ENCODE measurements around the gene PARD3B.

PARD3B gene

GRCh38 chr2:204972606-204973336 is 427.5 kb downstream of the PARD3B start:
- no peak for DNase-seq

- DNase-seq = no peak
Observed at GRCh38 chr2:204973616-204974015, 428.3 kb downstream of the PARD3B start.

DNA sequence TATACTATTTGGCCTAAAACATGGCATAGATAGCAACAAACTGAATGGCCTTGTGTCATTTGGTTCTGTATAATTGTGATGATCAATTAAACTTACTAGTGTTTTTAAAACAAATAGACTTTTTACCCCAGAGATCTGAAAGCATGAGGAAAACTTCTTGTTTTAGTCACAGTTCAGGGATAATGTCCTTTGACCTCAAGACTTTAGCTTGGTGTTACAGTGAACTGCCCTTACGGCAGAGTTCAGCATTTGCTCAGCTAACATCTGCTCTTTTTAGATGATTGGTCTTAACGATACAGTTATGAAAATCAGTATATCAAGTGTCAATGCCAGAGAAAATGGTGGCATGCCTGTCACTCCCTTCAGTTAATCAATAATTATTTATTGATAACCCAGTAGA is 429.2 kb downstream of the PARD3B start:
- DNase-seq = no peak

DNA sequence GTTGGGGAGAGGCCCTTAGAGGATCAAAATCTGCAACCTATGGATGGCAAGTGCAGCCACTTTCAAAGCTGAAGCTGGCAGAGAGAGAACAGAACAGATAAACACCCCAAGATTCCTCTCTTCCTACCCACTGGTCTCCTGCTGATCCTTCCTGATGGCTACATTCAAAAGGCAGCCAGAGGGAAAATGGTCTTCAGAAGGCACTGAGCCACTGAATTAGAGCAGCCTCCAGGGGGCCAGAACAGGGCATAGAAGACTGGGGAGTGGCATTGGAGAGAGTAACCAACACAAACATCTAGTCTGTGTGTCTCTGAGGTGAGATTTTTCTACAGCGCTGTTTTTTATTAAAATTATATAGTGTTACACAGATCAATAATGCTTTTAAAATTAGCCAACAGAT is 432.6 kb downstream of the PARD3B start:
- no peak for DNase-seq

DNA sequence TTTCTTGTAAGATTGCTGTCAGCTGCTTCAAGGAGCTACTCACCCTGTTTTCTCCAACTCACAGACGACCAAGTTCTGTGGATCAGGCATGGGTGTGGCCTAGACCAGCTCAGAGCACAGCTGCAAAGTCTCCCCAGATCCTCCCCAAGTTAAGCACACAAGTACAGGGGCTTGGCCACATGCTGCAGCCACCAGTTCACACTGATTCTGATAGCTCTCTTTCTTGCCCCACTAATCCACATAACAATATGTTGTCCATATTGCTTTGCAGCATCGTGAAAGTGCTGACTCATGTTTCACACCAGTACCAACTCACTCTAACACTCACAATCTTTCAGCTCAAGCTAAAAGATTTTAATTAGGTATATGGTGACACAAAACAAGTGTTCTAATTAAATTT is 437.0 kb downstream of the PARD3B start:
- no peak for DNase-seq

DNA sequence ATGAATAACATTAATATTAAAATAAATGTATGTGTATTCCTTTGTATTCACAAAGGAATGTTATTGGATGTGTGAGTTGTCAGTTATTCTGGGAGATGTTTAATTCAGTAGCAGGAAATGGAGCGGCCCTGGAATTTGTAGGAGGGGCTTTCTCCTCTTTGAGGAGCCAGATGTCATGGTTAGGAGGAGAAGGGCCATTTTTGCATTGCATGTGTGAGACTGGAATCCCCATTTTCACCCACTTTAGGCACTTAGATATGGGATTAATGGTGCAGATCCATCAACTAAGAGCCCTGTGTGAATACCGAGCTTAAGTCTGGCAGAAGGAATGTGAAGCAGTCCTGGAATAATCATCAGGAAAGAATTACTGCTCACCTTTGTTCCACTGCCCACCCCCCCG is 439.2 kb downstream of the PARD3B start:
- DNase-seq = no peak

GRCh38 chr2:204986641-204987040 is 441.4 kb downstream of the PARD3B start:
- DNase-seq = no peak

GRCh38 chr2:204988836-204989235 is 443.6 kb downstream of the PARD3B start:
- no peak for DNase-seq

- DNase-seq = no peak
Observed at GRCh38 chr2:204989877-204990276, 444.6 kb downstream of the PARD3B start.

DNA sequence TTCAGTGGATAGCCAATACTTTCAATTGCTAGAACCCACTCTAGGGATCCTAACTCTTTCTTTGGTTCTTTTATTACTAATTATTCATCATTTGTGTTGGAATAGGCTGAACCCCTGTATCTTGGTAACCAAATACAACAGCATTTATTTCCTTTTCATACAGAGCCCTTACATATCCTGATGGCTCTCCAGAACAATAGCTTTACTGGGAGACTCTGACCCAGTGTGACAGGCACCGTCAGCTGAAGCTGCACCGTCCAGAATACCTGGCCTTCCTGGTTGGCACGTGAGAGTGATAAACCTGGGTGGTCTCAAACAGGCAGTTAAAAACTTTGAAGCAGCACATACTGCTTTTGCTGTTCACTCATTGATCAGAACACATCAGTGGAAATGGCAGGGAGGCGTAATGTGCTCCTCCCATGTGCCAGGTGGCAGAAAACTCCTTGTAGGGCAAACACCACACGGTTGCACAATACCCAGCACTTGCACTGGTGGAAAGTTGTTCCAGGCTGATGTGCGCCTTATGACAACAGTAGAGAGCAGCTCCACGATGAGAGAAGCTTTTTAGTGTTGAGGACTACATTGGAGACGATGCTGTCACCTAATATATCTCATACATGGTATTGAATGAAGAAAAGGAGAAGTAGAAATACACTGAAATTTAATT is 456.2 kb downstream of the PARD3B start:
- no peak for DNase-seq

GRCh38 chr2:205002390-205002789 is 457.1 kb downstream of the PARD3B start:
- no peak for DNase-seq

DNA sequence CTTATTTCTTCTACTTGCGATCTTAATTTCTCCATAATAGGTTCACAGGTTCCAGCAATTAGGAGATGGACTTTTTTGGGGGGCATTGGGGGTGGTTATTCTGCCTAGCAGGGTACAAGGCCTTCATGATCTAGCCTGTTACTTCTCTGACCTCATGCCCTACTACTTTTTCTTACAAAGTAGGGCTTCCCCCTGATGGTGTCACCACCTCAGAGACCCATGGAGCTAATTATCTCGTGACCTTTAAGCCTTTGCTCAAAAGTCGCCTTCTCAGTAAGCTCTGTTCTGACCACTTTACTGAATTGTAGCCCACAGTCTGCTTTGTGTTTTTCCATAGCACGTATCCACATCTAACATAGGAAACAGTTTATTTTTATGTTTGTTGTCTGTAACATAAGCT is 458.0 kb downstream of the PARD3B start:
- no peak for DNase-seq

DNA sequence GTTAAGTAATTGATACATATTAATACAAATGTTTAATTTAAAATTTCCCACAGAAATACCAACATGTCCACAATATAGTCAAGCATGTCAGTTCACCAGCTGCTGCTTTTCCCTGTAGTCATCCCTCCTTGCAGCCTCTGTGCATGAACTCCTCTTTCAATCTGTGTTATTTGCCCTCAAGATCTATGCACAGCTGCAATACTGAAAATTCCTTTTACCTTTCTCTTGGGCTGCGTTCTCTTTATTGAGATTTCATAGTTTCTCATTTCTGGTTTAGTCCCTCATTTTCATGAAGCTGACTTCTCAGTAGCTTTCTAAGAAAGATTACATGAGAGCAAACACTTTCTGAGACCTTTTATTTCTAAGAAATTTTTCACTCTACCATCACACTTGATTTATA is 464.9 kb downstream of the PARD3B start:
- no peak for DNase-seq

DNA sequence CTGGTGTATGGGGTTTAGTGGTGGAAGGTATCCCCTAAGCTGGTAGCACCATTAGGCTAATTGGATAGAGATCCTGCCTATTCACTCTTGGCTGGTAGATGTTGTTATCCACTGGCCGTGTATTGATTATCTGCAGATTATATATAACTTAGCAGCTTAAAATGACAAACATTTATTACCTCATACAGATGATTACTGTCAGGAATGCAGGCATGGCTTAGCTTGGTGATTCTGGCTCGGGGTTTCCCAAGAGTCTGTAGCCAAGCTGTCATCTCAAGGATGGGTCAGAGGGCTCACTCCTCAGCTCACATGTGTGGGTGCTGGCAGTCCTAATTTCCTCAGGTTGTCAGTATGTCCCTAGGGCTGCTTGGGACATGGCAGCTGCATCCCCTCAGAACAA is 465.8 kb downstream of the PARD3B start:
- DNase-seq = no peak

DNA sequence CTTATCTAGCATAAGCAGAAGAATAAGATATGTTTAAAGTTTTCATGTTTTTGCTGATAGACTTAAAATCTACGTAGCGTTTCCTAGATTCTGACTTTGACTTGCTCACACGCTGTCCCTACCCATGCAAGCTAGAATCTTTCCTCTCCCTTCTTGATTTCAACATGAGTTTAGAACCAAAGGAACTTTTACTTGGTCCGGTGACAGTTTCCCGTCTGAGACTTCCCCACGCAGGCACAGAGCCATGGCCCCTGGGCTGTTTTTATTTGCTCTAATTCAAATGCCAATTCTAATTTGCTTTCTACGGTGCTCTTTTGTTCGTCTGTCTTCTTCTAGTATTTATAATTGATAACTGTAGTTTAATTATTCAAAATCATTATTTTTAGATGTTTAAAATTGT is 467.7 kb downstream of the PARD3B start:
- DNase-seq = no peak

DNA sequence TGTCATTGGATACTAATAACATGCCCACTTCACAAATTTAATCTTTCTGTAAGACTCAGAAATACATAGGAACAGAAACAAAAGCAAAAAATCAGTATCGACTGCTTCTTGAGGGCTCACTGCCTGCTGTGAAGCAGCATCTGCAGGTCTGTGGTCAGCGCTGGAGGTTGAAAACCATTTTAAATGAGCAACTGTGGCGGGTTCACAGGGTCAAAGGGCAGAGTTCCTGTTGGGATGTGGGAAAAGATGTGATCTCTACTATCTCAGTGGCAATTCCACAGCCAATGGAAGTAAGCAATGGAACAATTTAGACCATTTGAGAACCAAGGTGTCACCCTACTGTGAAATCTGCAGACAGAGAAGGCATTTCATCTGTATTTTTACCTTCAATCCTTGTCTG is 468.3 kb downstream of the PARD3B start:
- DNase-seq = no peak

DNA sequence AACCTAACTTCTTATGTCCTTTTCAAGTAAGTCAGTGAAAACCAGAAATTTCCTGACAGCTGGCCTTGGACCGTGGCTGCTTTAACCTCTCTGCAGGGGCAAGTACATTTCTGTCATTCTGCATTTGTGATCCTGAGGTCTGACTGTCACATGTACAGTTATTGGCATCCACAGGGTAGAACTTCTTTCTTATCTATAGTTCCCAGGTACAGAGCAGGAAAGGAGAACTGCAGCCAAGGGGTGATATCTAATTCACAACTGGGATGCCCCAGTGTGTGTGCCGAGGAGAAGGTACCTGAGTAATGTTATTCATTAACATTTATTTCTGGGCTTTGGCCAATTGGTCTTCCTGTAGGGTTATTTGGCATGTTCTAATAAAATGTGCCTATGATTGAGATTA is 468.9 kb downstream of the PARD3B start:
- no peak for DNase-seq

DNA sequence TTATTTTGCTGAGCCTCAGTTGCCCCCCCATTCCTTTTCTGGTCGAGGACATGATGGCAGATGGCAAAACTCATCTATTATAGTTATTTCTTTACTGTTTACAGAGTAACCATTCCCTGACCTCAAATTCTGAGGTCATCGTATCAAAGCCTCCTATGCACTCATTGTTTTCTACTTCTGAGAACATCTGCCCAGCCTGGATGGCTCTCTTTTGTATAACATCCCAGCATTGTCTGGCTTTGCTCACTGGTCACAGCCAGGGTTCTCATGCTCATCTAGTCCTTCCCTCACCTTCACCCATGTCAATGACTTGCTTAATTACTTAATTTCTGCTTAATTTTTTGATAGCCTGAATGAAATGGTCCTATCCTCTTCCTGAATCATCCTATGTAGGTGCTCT is 472.1 kb downstream of the PARD3B start:
- DNase-seq = no peak

DNA sequence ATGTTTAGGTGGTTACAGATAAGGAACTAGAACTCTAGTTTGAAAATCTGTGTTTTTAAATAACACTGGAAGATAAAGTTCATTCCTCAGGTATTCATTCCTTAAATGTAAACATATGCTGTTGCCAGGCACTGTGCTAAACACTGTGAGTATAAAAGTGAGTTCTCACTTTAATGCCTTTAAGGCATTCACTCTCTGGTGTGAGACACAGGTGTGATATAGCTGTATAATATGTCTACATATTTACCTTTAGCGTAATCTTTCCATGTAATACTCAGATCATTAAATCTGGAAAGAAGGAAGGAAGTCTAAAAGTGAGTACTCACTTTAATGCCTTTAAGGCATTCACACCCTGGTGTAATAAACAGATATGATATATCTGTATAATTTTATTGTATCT is 472.6 kb downstream of the PARD3B start:
- no peak for DNase-seq

GRCh38 chr2:205020673-205021072 is 475.4 kb downstream of the PARD3B start:
- no peak for DNase-seq

- DNase-seq = no peak
Observed at GRCh38 chr2:205022841-205023240, 477.6 kb downstream of the PARD3B start.

GRCh38 chr2:205024822-205025518 is 479.7 kb downstream of the PARD3B start:
- peak; percentile 38 to 55 for DNase-seq

DNA sequence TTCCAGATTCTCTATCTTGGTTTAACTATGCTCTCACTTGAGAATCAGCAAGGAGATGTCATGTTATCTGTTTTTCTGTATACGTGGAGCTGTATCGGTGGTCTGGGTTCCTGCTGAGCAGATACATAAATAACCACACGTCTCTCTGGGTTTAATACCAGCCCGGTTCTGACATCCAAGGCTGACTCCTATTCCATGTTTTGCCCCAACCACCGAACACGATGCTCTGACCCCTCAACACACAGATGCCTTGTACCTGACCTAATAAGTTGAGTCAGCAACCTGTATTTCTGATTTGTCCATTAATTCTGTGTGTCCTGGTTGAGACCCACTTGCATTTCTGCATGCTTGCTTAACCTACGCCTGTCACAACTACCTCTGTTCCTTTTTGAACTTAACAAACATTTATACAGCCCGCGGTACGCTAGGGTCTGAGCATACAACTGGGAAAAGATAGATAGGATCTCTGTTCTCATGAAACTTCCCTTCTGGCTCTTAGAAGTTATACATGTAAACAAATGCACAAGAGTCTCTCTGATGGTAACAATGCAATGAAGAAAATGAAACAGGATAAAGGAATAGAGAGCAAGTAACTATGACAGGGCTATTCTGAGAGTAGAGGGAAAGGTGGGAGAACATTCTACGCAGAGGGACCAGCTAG is 480.4 kb downstream of the PARD3B start:
- DNase-seq = no peak

GRCh38 chr2:205030695-205031094 is 485.4 kb downstream of the PARD3B start:
- DNase-seq = no peak
